Small intestine (tissue), 7 donors: ENCODE measurements around the gene ALDH18A1. TPM values are rescaled to one million over a fixed set of nuclear protein-coding genes. Genes with fewer than 3 reads are reported as not detected.

Source experiments
- DNase-seq, 2 donors: peaks; one replicate each; pipeline versions ENCODE4 v3.0.0 to v3.0.0-alpha.2; 2013
- FAIRE-seq: peaks from 2 replicates; lab custom pipeline; 2012; peaks lifted over from hg19 to GRCh38; lab: Jason Lieb, UNC
- H3K27ac ChIP-seq, 3 donors: one replicate each; pipeline ENCODE4 v1.5.1; 2013; ENCODE audit warnings: low read length in 2 of 3, mild to moderate bottlenecking in 2 of 3, control low read depth in 1 of 3, inconsistent platforms in 1 of 3, low read depth in 1 of 3, moderate library complexity in 1 of 3
- H3K27me3 ChIP-seq, 3 donors: one replicate each; pipeline ENCODE4 v1.6.1; 2013; ENCODE audit warnings: low read length in 3 of 3, inconsistent platforms in 1 of 3; ENCODE audit not compliant: control insufficient read depth in 3 of 3, insufficient read depth in 3 of 3
- H3K36me3 ChIP-seq, 3 donors: one replicate each; pipeline ENCODE4 v1.6.1; 2013; ENCODE audit warnings: low read length in 3 of 3, inconsistent platforms in 1 of 3, low read depth in 1 of 3, mild to moderate bottlenecking in 1 of 3, moderate library complexity in 1 of 3; ENCODE audit not compliant: control insufficient read depth in 3 of 3, insufficient read depth in 2 of 3
- H3K4me1 ChIP-seq, 3 donors: one replicate each; pipeline ENCODE4 v1.6.1; 2013; ENCODE audit warnings: low read length in 2 of 3, inconsistent platforms in 1 of 3, low read depth in 1 of 3, mild to moderate bottlenecking in 1 of 3, moderate library complexity in 1 of 3; ENCODE audit not compliant: control insufficient read depth in 3 of 3, insufficient read depth in 2 of 3
- H3K4me3 ChIP-seq, 3 donors: one replicate each; pipeline ENCODE4 v1.5.1; 2013; ENCODE audit warnings: low read length in 3 of 3, control low read depth in 1 of 3, inconsistent platforms in 1 of 3, low read depth in 1 of 3, mild to moderate bottlenecking in 1 of 3, moderate library complexity in 1 of 3
- H3K9me3 ChIP-seq, 2 donors: one replicate each; pipeline ENCODE4 v1.6.1; 2013; ENCODE audit warnings: low read depth in 1 of 2, low read length in 1 of 2; ENCODE audit not compliant: control insufficient read depth in 2 of 2, insufficient read depth in 1 of 2
- WGBS, 3 donors: extraction: QIAGEN DNeasy Blood & Tissue Kit; methylation state at CpG; one replicate each; pipeline ENCODE4 v1.1.7; 2013; 5-methylcytosine and 5-hydroxymethylcytosine counted together
- polyA plus RNA-seq, 4 donors: library from polyadenylated mRNA; stranded (reverse) in 3 of 4; unstranded in 1 of 4; fragments of 200-250 nt in 3 of 4; fragments of 120-200 nt in 1 of 4; gene quantifications; one replicate each; pipeline versions ENCODE4 v1.2.1 to v1.2.3, GENCODE V29; 2013
- donor health status: healthy with polysubstance abuse.
- donor health status: control.
- donor health status: control.
- donor health status: Bipolar disorder and iron deficiency.
- donor health status: healthy.

The ALDH18A1 gene
- polyA plus RNA-seq, 4 donors: 46.5 to 230 (median 70.6) TPM

DNA sequence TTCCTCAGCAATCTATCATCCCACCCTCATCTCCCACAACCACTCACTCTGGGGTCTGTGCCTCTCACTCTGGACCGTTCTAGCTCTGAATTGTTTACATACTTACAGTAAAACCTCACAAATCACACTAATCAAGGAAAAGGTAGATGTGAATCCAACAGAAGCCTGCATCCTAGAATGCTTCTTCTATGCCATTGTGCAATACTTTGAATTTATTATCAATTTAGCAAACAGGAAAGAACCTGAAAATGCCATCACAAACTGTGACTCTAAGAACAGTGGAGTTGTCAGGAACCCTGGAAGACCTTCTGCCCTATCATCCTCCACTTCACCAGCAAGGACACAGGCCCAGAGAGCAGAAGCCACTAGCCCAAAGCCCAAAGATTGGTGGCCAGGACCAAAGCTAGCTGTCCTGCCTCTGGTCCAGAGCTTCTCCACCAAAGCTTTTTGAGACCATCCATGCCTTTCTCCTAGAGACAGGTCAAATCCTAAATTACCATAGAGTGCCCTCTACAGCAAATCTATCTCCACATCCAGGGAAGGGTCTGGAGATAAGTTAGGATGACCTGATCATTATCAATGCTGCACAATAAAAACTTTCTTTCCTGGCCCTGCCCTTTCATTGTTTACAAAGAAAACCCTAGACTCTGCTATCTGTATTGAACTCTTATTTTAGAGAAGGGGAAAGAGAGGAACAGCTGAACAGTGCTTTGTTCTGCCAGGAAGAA lies 97.8 kb downstream of the ALDH18A1 start:
- H3K4me1 ChIP-seq: peaks cover 0 to 29% (median 2%) of the 10 kb centered on the region in 3 donors
- FAIRE-seq (no peak), DNase-seq (no peak)
- H3K9me3 ChIP-seq: peaks cover 0 to 1% of the 10 kb centered on the region in 2 donors
- H3K36me3 ChIP-seq: peaks cover 0 to 2% (median 0%) of the 10 kb centered on the region in 3 donors
- peak overlapping the region in 1 of 3 donors; percentile 5 for H3K27ac ChIP-seq
- H3K4me3 ChIP-seq: peak overlapping the region in 1 of 3 donors; percentile 98
- no peaks in the 10 kb centered on the region for H3K27me3 ChIP-seq
- 52 to 62% (median 61%) methylated on average over 1 of the region's 1 CpG for WGBS, 3 donors

DNA sequence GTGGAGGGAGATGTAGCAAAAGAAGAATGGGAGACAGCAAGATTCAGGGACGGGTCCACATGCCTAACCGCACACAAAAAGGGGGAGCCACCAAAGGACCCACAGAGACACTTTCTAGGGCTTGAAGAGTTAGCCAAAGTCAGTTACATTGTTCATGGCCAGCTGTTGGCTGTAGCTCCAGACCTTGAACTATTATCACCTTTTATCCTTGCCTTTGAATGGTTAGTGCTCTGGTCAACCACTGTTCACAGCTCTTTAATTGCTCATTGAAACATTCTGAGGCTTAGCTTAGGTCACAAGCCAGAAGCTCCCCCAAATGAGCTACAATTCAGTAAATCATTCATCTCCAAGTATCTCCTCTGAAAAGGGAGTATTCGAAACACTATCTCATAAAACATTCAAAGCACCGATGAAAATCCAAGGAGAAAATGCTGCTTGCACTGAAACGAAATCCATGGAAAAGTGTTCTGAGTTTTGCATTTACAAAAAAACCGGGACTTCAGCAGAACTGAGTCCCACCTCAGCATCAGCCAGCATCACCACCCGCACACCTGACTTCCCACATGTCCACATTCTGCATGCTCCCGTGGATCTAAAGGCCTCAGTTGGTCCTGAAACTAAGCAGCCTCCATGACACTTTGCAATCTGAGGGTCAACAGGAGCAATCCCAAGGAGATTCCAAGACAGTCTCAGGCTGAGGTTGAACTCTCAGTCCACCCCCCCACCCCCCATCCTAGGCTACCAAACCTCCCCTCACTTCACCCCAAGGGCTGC lies 99.3 kb downstream of the ALDH18A1 start:
- WGBS, 3 donors: 73 to 77% (median 76%) methylated on average over 8 of the region's 8 CpGs
- H3K27ac ChIP-seq: no peak overlapping the region
- no peak overlapping the region for H3K4me3 ChIP-seq
- H3K4me1 ChIP-seq: peaks cover 0 to 21% (median 3%) of the 10 kb centered on the region in 3 donors
- no peak for DNase-seq
- no peaks in the 10 kb centered on the region for H3K27me3 ChIP-seq
- no peak for FAIRE-seq
- H3K9me3 ChIP-seq: peaks cover 0 to 9% of the 10 kb centered on the region in 2 donors
- H3K36me3 ChIP-seq: peaks cover 0 to 2% (median 0%) of the 10 kb centered on the region in 3 donors

Other genes starting within 250 kb of the ALDH18A1 start
- 10 to 100 TPM in 2 of 4 donors, 1 to 10 TPM in 2; 4.9 to 35.5 (median 20.1) TPM for gene SORBS1, start 95.3 kb downstream of the ALDH18A1 start, polyA plus RNA-seq
- 10 to 100 TPM in 3 of 4 donors, 1 to 10 TPM in 1; 7.8 to 59.3 (median 15.2) TPM for gene TCTN3, start 37.2 kb upstream of the ALDH18A1 start, polyA plus RNA-seq
- gene ENTPD1, start 99.5 kb upstream of the ALDH18A1 start, polyA plus RNA-seq: 10 to 100 TPM in 1 of 4 donors, 1 to 10 TPM in 3; 1.3 to 13.6 (median 7.5) TPM